Erythroblast (primary cell): ENCODE measurements around the gene FRMD4A.

Experiments
- GATA1 ChIP-seq: IDR thresholded peaks from 2 replicates; pipeline ENCODE4 v1.6.1; 2011; ENCODE audit warnings: low read depth, mild to moderate bottlenecking, control low read depth, low read length, moderate library complexity
- POLR2A ChIP-seq: IDR thresholded peaks from 2 replicates; pipeline ENCODE4 v1.6.1; 2011; ENCODE audit warnings: mild to moderate bottlenecking, low read length

DNA sequence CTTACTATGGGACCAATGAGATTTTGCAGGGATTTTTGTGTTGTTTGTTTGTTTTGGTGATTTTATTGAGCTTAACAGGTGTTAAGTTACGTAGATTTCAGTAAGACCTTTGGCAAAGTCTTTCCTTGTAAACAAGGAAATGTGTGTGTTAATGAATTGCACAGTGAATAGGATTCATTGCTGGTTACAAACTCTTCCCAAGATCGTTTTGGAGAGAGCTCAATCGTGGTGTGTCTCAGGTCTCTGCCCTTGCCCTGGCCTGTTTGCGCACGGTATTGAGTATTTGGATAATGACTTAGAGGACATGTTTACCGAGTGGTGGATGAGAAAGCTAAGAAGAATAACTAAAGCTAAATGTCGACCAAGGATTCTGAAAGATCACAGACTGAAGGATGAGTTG is 702.1 kb downstream of the FRMD4A start:
- TF ChIP-seq POLR2A: no peak
- no peak for TF ChIP-seq GATA1
